ENCODE measurements around the gene TBC1D22A. TPM values are rescaled to one million over a fixed set of nuclear protein-coding genes. Genes with fewer than 3 reads are reported as not detected.

TBC1D22A gene
- polyA plus RNA-seq, 1 of the 3 experiments (the other 2 are of a cell fraction), result 16.5 TPM

GRCh38 chr22:47041271-47042115, 279.0 kb downstream of the TBC1D22A start:
- no peak overlapping the region for H3K9ac ChIP-seq
- no peak overlapping the region for H2AFZ ChIP-seq (ENCODE audit: low read depth)
- no peaks in the 10 kb centered on the region for H3K27me3 ChIP-seq (ENCODE audit: insufficient read depth)
- H3K36me3 ChIP-seq (replicated peaks in 1 of 2; ENCODE audit: control insufficient read depth in 1 of 2, insufficient read depth in 2 of 2, low read length in 1 of 2), result peaks cover 0 to 2% of the 10 kb centered on the region in 2 experiments
- no peaks in the 10 kb centered on the region for H3K79me2 ChIP-seq (ENCODE audit: insufficient read depth)
- H3K4me3 ChIP-seq (ENCODE audit: low read depth in 2 of 2, low read length in 1 of 2), result no peak overlapping the region
- ChIA-PET POLR2A (no interaction called here), CTCF (no interaction called here)
- no peak overlapping the region for H3K4me2 ChIP-seq
- no peak for DNase-seq
- no peaks in the 10 kb centered on the region for H3K9me2 ChIP-seq
- H3K27ac ChIP-seq (ENCODE audit: low read depth in 2 of 2, low read length in 1 of 2), result no peak overlapping the region
- no peak for TF ChIP-seq RCOR1 (IDR thresholded peaks at IDR 0.05; ENCODE audit: low read length)
- H4K20me1 ChIP-seq (ENCODE audit: insufficient read depth), result no peaks in the 10 kb centered on the region
- H3K9me3 ChIP-seq, result no peaks in the 10 kb centered on the region
- H3F3A ChIP-seq (replicated peaks; ENCODE audit: insufficient read depth), result no peaks in the 10 kb centered on the region
- WGBS (ENCODE audit: low lambda C conversion rate), result 89% methylated on average over 22 of the region's 27 CpGs
- H3K4me1 ChIP-seq (ENCODE audit: control insufficient read depth in 1 of 2, insufficient read depth in 2 of 2, low read depth in 1 of 2, low read length in 1 of 2), result no peaks in the 10 kb centered on the region; a peak in 2 of 4 replicates

- no peaks in the 10 kb centered on the region; a peak in 2 of 4 replicates for H3K4me1 ChIP-seq (ENCODE audit: control insufficient read depth in 1 of 2, insufficient read depth in 2 of 2, low read depth in 1 of 2, low read length in 1 of 2)
- no peak overlapping the region for H3K4me3 ChIP-seq (ENCODE audit: low read depth in 2 of 2, low read length in 1 of 2)
- no peak overlapping the region for H3K9ac ChIP-seq
- no peaks in the 10 kb centered on the region for H3K79me2 ChIP-seq (ENCODE audit: insufficient read depth)
- no peak for DNase-seq
- CTCF ChIA-PET, result no interaction called here
- H3K9me2 ChIP-seq, result no peaks in the 10 kb centered on the region
- H3F3A ChIP-seq (replicated peaks; ENCODE audit: insufficient read depth), result no peaks in the 10 kb centered on the region
- 93% methylated on average over 11 of the region's 11 CpGs for WGBS (ENCODE audit: low lambda C conversion rate)
- H4K20me1 ChIP-seq (ENCODE audit: insufficient read depth), result no peaks in the 10 kb centered on the region
- H2AFZ ChIP-seq (ENCODE audit: low read depth), result no peak overlapping the region
- H3K4me2 ChIP-seq, result no peak overlapping the region
- no peaks in the 10 kb centered on the region for H3K27me3 ChIP-seq (ENCODE audit: insufficient read depth)
- no peak overlapping the region for H3K27ac ChIP-seq (ENCODE audit: low read depth in 2 of 2, low read length in 1 of 2)
- TF ChIP-seq MAX (IDR thresholded peaks at IDR 0.05; ENCODE audit: low read depth) (no peak), PBX3 (IDR thresholded peaks at IDR 0.05) (no peak), POLR2AphosphoS5 (IDR thresholded peaks at IDR 0.05; ENCODE audit: low read depth, low read length) (no peak), TAF1 (IDR thresholded peaks at IDR 0.05; ENCODE audit: borderline replicate concordance, low read depth, low read length) (no peak), MXI1 (IDR thresholded peaks at IDR 0.05; ENCODE audit: low read depth, low read length) (no peak), NFIC (IDR thresholded peaks at IDR 0.05; ENCODE audit: borderline replicate concordance) (no peak), NRF1 (IDR thresholded peaks at IDR 0.05; ENCODE audit: low read depth, low read length) (no peak), IRF3 (IDR thresholded peaks at IDR 0.05; ENCODE audit: low read depth, low read length) (no peak), GATA2 (CRISPR knock-in tag; IDR thresholded peaks at IDR 0.05) (no peak), RFX5 (IDR thresholded peaks at IDR 0.05; ENCODE audit: low read length) (no peak), RAD21 (IDR thresholded peaks at IDR 0.05; ENCODE audit: low read length) (no peak), YY1 (IDR thresholded peaks at IDR 0.05; ENCODE audit: low read depth) (no peak), SMC3 (IDR thresholded peaks at IDR 0.05; ENCODE audit: low read depth, low read length) (no peak), JUND (IDR thresholded peaks at IDR 0.05) (no peak), REST (IDR thresholded peaks at IDR 0.05; ENCODE audit: low read depth, low read length) (no peak), FOSL2 (IDR thresholded peaks at IDR 0.05; ENCODE audit: borderline replicate concordance, low read depth) (no peak), CTCF (IDR thresholded peaks at IDR 0.05) (no peak), MEF2A (IDR thresholded peaks at IDR 0.05; ENCODE audit: borderline replicate concordance, low read depth) (no peak)
- POLR2A ChIA-PET, result no interaction called here
- H3K9me3 ChIP-seq, result no peaks in the 10 kb centered on the region
- H3K36me3 ChIP-seq (replicated peaks in 1 of 2; ENCODE audit: control insufficient read depth in 1 of 2, insufficient read depth in 2 of 2, low read length in 1 of 2), result peaks cover 0 to 2% of the 10 kb centered on the region in 2 experiments
Measured at GRCh38 chr22:47042116-47042825, 279.8 kb downstream of the TBC1D22A start.
